B cell (primary cell): Measurements from ENCODE around the gene KISS1. TPM values are rescaled to one million over a fixed set of nuclear protein-coding genes. Genes with fewer than 3 reads are reported as not detected.

Experiments used
- ATAC-seq: fragments of 200-7000 bp; cut with Tn5 transposase; one replicate; pipeline ENCODE4 v1.10.0; 2021; ENCODE audit warnings: low read depth, mild to moderate bottlenecking, moderate number of reproducible peaks, moderate library complexity
- CTCF ChIA-PET: fragments of 350-600 bp; sonication (Branson Sonifier 250); formaldehyde crosslinking; loops from one replicate; lab custom pipeline; 2021; ENCODE audit warnings: antibody characterized with exemption, inconsistent platforms; lab: Charles Lee
- POLR2A ChIA-PET: fragments of 350-600 bp; sonication (Branson Sonifier 250); formaldehyde crosslinking; loops from one replicate; lab custom pipeline; 2021; ENCODE audit warnings: antibody characterized with exemption; lab: Charles Lee
- DNase-seq: peaks from one replicate; pipeline ENCODE4 v3.0.0; 2013
- H2AFZ ChIP-seq: 2 replicates; pipeline ENCODE4 v1.6.1; 2012; ENCODE audit warnings: mild to moderate bottlenecking, low read depth, low read length; ENCODE audit not compliant: insufficient read depth, poor library complexity, severe bottlenecking
- H3K27ac ChIP-seq, 2 donors: 1 replicate in 1 of 2; 2 replicates in 1 of 2; pipeline ENCODE4 v1.5.1; 2012 to 2013; ENCODE audit warnings: low read length in 2 of 2, mild to moderate bottlenecking in 2 of 2, moderate library complexity in 1 of 2
- H3K27me3 ChIP-seq, 4 experiments: fragments of 200-600 bp in 1 of 4; sonication (generic) in 1 of 4; replicated peaks in 1 of 4; 1 replicate in 2 of 4; 2 replicates in 2 of 4; pipeline versions ENCODE4 v1.6.1 to v1.7.0; 2013 to 2016; ENCODE audit warnings: low read length in 3 of 4, mild to moderate bottlenecking in 2 of 4, mixed read lengths in 1 of 4, moderate library complexity in 1 of 4; ENCODE audit not compliant: insufficient read depth in 4 of 4, control insufficient read depth in 3 of 4; ENCODE audit errors: control extremely low read depth in 1 of 4
- H3K36me3 ChIP-seq, 2 experiments: replicated peaks in 1 of 2; 1 replicate in 1 of 2; 2 replicates in 1 of 2; pipeline versions ENCODE4 v1.6.1 to v1.7.1; 2013; ENCODE audit warnings: low read length in 1 of 2; ENCODE audit not compliant: insufficient read depth in 2 of 2, control insufficient read depth in 1 of 2; ENCODE audit errors: control extremely low read depth in 1 of 2, extremely low read depth in 1 of 2
- H3K4me1 ChIP-seq, 2 donors: fragments of 200-600 bp in 1 of 2; sonication (generic) in 1 of 2; 1 replicate in 1 of 2; 2 replicates in 1 of 2; pipeline versions ENCODE4 v1.5.1 to v1.6.1; 2013 to 2017; ENCODE audit warnings: low read length in 2 of 2; ENCODE audit not compliant: control insufficient read depth in 2 of 2, insufficient read depth in 2 of 2
- H3K4me2 ChIP-seq: replicated peaks from 2 replicates; pipeline ENCODE3; 2012; ENCODE audit warnings: mild to moderate bottlenecking, low read depth, low read length; ENCODE audit not compliant: poor library complexity, severe bottlenecking
- H3K4me3 ChIP-seq, 5 experiments: fragments of 200-600 bp in 1 of 5; sonication (generic) in 1 of 5; 1 replicate in 3 of 5; 2 replicates in 2 of 5; pipeline versions ENCODE4 v1.5.1 to v1.7.0; 2011 to 2016; ENCODE audit warnings: low read length in 4 of 5, mild to moderate bottlenecking in 4 of 5, low read depth in 2 of 5, control low read depth in 1 of 5, moderate library complexity in 1 of 5; ENCODE audit not compliant: insufficient read depth in 1 of 5; ENCODE audit errors: control extremely low read depth in 1 of 5, extremely low read depth in 1 of 5
- H3K79me2 ChIP-seq: fragments of 200-600 bp; sonication (generic); one replicate; pipeline ENCODE4 v1.6.0; 2016; ENCODE audit warnings: low read length; ENCODE audit not compliant: control insufficient read depth, insufficient read depth
- H3K9ac ChIP-seq: fragments of 200-600 bp; sonication (generic); 2 replicates; pipeline ENCODE4 v1.6.1; 2017; ENCODE audit warnings: mild to moderate bottlenecking, low read length, moderate library complexity
- H3K9me3 ChIP-seq, 3 donors: one replicate each; pipeline versions ENCODE4 v1.6.1 to v1.7.1; 2013; ENCODE audit warnings: low read length in 2 of 3; ENCODE audit not compliant: control insufficient read depth in 2 of 3, insufficient read depth in 1 of 3; ENCODE audit errors: control extremely low read depth in 1 of 3
- H4K20me1 ChIP-seq: 2 replicates; pipeline ENCODE4 v1.6.0; 2012; ENCODE audit warnings: mild to moderate bottlenecking, low read length; ENCODE audit not compliant: insufficient read depth, control insufficient read depth, poor library complexity, severe bottlenecking
- H3K27ac Mint-ChIP-seq: one replicate; pipeline ENCODE4 v1.8.0; 2021; ENCODE audit warnings: mixed read lengths
- H3K27me3 Mint-ChIP-seq: one replicate; pipeline ENCODE4 v1.8.0; 2021; ENCODE audit warnings: mixed read lengths
- H3K4me1 Mint-ChIP-seq: one replicate; pipeline ENCODE4 v1.8.0; 2021; ENCODE audit warnings: mixed read lengths
- H3K4me3 Mint-ChIP-seq: one replicate; pipeline ENCODE4 v1.8.0; 2021; ENCODE audit warnings: mixed read lengths
- H3K9me3 Mint-ChIP-seq: one replicate; pipeline ENCODE4 v1.8.0; 2022; ENCODE audit warnings: mixed read lengths; ENCODE audit not compliant: insufficient read depth
- CTCF ChIP-seq: fragments of 200-600 bp; IDR thresholded peaks from one replicate; pipeline ENCODE4 v1.8.0; 2022; ENCODE audit warnings: antibody characterized with exemption, mild to moderate bottlenecking
- EZH2 ChIP-seq: IDR thresholded peaks from 2 replicates; pipeline ENCODE4 v1.6.1; 2012; ENCODE audit warnings: borderline replicate concordance, low read depth, mild to moderate bottlenecking, moderate library complexity, low read length; ENCODE audit not compliant: insufficient read depth, poor library complexity, severe bottlenecking
- WGBS: methylation state at CpG from one replicate; pipeline ENCODE4 v1.1.5; 2013; ENCODE audit warnings: missing lambda C conversion rate; ENCODE audit not compliant: insufficient coverage; 5-methylcytosine and 5-hydroxymethylcytosine counted together
- intact Hi-C: fragments of 100-400 bp; cut with micrococcal nuclease; formaldehyde crosslinking; loops from one replicate; pipeline ENCODE4 v1.10.0; 2022
- polyA plus RNA-seq: library from polyadenylated mRNA; depleted of rRNA; stranded (reverse); fragments of >200 nt; gene quantifications from 2 replicates; pipeline ENCODE4 v1.2.3, GENCODE V29; 2012
- total RNA-seq, 2 donors: library from RNA; stranded (reverse); fragments of 120-200 nt in 1 of 2; gene quantifications; 1 replicate in 1 of 2; 2 replicates in 1 of 2; pipeline versions ENCODE4 v1.2.3 to v1.2.4, GENCODE V29; 2013 to 2022

Gene KISS1
- total and polyA plus RNA-seq, 2 donors (not counting 1 experiment from before 2014, with no cell fraction given), result not detected

- WGBS, result 88% methylated on average over 5 of the region's 5 CpGs
- no peak for TF ChIP-seq CTCF
- no peak for TF ChIP-seq EZH2
- Histone ChIP-seq H3K4me3 (no peak overlapping the region), H3K9ac (no peak overlapping the region), H3K27me3 (peaks cover 0 to 21% (median 13%) of the 10 kb centered on the region in 4 experiments), H3K4me2 (no peak overlapping the region), H2AFZ (no peak overlapping the region), H3K79me2 (no peaks in the 10 kb centered on the region), H3K4me1 (peaks cover 0 to 6% of the 10 kb centered on the region in 2 donors), H4K20me1 (no peaks in the 10 kb centered on the region), H3K36me3 (no peaks in the 10 kb centered on the region), H3K27ac (no peak overlapping the region), H3K9me3 (peaks cover 0 to 3% (median 0%) of the 10 kb centered on the region in 3 donors)
- no peak overlapping the region for H3K27ac Mint-ChIP-seq
- POLR2A ChIA-PET, result no interaction called here
- DNase-seq (no peak), ATAC-seq (no peak)
- intact Hi-C loops, result no loop called here
- H3K4me3 Mint-ChIP-seq, result no peak overlapping the region
- peaks cover 38% of the 10 kb centered on the region for H3K27me3 Mint-ChIP-seq
- no peaks in the 10 kb centered on the region for H3K4me1 Mint-ChIP-seq
- CTCF ChIA-PET, result no interaction called here
- no peaks in the 10 kb centered on the region for H3K9me3 Mint-ChIP-seq
Measured at GRCh38 chr1:204203206-204203767, 7.0 kb upstream of the KISS1 start.

GRCh38 chr1:204202481-204202880 lies 6.2 kb upstream of the KISS1 start:
- CTCF ChIA-PET, result no interaction called here
- no peak for ATAC-seq
- Histone ChIP-seq H3K27ac (no peak overlapping the region), H3K4me2 (no peak overlapping the region), H3K9me3 (peaks cover 0 to 3% (median 0%) of the 10 kb centered on the region in 3 donors), H3K27me3 (peaks cover 0 to 21% (median 13%) of the 10 kb centered on the region in 4 experiments), H4K20me1 (no peaks in the 10 kb centered on the region), H2AFZ (no peak overlapping the region), H3K79me2 (no peaks in the 10 kb centered on the region), H3K36me3 (no peaks in the 10 kb centered on the region), H3K4me1 (peaks cover 0 to 6% of the 10 kb centered on the region in 2 donors), H3K9ac (no peak overlapping the region), H3K4me3 (no peak overlapping the region)
- WGBS, result no CpG with 5 or more reads among the region's 4 CpGs
- TF ChIP-seq CTCF (no peak), EZH2 (no peak)
- DNase-seq, result no peak
- H3K9me3 Mint-ChIP-seq, result no peaks in the 10 kb centered on the region
- POLR2A ChIA-PET, result no interaction called here
- H3K27me3 Mint-ChIP-seq, result peaks cover 35% of the 10 kb centered on the region
- H3K4me3 Mint-ChIP-seq, result no peak overlapping the region
- H3K27ac Mint-ChIP-seq, result no peak overlapping the region
- no peaks in the 10 kb centered on the region for H3K4me1 Mint-ChIP-seq
- intact Hi-C loops, result no loop called here
